ENCODE measurements around the gene DLGAP1. TPM values are rescaled to one million over a fixed set of nuclear protein-coding genes. Genes with fewer than 3 reads are reported as not detected.

Gene DLGAP1
- total and polyA plus RNA-seq, 10 of the 15 experiments (the other 5 are each of a cell fraction or from before 2014, with no cell fraction given), result 0.23 to 27.6 (median 1.9) TPM

DNA sequence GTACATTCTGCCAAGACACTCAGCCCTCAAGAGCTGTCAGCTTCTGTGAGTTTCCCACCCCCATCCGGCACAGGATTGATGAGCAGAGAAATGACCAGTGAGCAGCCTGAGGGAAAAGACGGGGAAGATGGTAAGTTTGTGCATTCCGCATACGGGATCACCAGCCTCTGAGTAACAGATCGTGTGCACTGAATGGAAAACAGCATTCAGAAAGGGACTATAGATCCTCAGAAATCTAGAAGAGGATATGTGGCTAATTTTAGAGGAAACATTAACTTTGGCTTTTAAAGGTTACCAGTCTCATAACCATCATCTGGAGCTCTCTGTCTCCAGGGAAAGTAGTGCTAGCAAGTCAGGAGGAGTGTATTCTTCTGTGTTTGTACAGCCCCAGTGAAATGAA lies 679.1 kb downstream of the DLGAP1 start:
- TF ChIP-seq LARP7 (IDR thresholded peaks at IDR 0.05) (no peak), HDAC6 (IDR thresholded peaks at IDR 0.05; ENCODE audit: unreplicated experiment) (no peak), NFIC (IDR thresholded peaks at IDR 0.05; ENCODE audit: low read depth, low read length) (no peak)
- ChIA-PET SMC1A (ENCODE audit: uncharacterized antibody, unreplicated experiment) (interaction anchor here (0.7 to 1.2 kb wide), 2 partner anchors 59 to 487 kb away, joined by 3 read pairs; no protein-coding TSS in a partner anchor), CTCF (interaction anchor here (1.0 to 5.9 kb wide), 3 partner anchors 93 to 223 kb away, joined by 3 to 64 read pairs (median 5); no protein-coding TSS in a partner anchor), RAD21 (ENCODE audit: unreplicated experiment) (no interaction called here), POLR2A (no interaction called here)
- FAIRE-seq (no peak), DNase-seq (ENCODE audit: low read depth, low spot score) (no peak), ATAC-seq (no peak)
- Histone ChIP-seq H3K27ac (ENCODE audit: control insufficient read depth, insufficient read depth) (no peak overlapping the region), H3K9ac (ENCODE audit: control insufficient read depth, insufficient read depth, low read length) (no peak overlapping the region), H3K36me3 (ENCODE audit: control insufficient read depth in 2 of 2, insufficient read depth in 2 of 2, low read length in 1 of 2) (no peaks in the 10 kb centered on the region), H4K20me1 (ENCODE audit: control insufficient read depth, insufficient read depth) (no peaks in the 10 kb centered on the region), H2AFZ (ENCODE audit: control insufficient read depth, low read depth, low read length) (no peak overlapping the region), H3K4me1 (ENCODE audit: control insufficient read depth, insufficient read depth, low read length) (no peaks in the 10 kb centered on the region), H3K9me3 (replicated peaks; ENCODE audit: control insufficient read depth, insufficient read depth, low read length) (no peaks in the 10 kb centered on the region), H3K4me3 (no peak overlapping the region), H3K79me2 (ENCODE audit: control insufficient read depth, insufficient read depth, low read length) (no peaks in the 10 kb centered on the region), H3K27me3 (replicated peaks in 1 of 2; ENCODE audit: control insufficient read depth in 2 of 2, insufficient read depth in 2 of 2, low read length in 1 of 2) (no peaks in the 10 kb centered on the region), H3K4me2 (ENCODE audit: control insufficient read depth, insufficient read depth) (no peak overlapping the region)
- in situ Hi-C loops (cut with MboI) (no loop called here), intact Hi-C loops (cut with micrococcal nuclease; ENCODE audit: unreplicated experiment) (loop anchor here (10.0 kb wide), 1 partner anchor 61 kb away; no protein-coding TSS in a partner anchor)
- 60% methylated on average over 5 of the region's 5 CpGs for WGBS (ENCODE audit: insufficient coverage, insufficient replicate concordance, low lambda C conversion rate, missing lambda C conversion rate)
- BruUV-seq (replicated peaks), result no TSS peak

DNA sequence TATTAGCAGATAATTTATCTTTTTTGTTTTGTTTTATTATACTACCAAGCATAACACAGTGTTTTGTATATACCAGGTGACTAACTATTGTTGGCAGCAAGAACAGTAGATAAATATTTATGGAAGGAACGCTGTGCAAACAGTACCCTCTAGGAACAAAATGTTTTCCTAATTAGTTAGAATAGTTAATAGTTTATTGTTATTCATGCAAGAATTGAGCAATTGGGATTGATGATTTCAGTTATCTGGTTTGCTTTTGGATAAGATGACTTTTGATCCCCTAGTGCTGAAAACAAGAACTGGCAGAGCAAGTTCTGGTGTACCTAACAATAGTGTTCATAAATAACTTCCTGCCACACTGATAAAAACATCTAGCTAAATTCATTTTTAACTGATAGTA lies 681.8 kb downstream of the DLGAP1 start:
- H3K4me2 ChIP-seq (ENCODE audit: control insufficient read depth, insufficient read depth), result no peak overlapping the region
- H3K4me3 ChIP-seq, result no peak overlapping the region
- ChIA-PET CTCF (interaction anchor here (0.6 to 5.9 kb wide), 11 partner anchors 9 to 1285 kb away, joined by 3 to 111 read pairs (median 9); no protein-coding TSS in a partner anchor), POLR2A (interaction anchor here (1.3 kb wide), 1 partner anchor 15 kb away, joined by 3 read pairs; no protein-coding TSS in a partner anchor), RAD21 (ENCODE audit: unreplicated experiment) (interaction anchor here (1.0 to 4.3 kb wide), 4 partner anchors 97 to 1285 kb away, joined by 3 to 78 read pairs (median 21); no protein-coding TSS in a partner anchor), SMC1A (ENCODE audit: uncharacterized antibody, unreplicated experiment) (interaction anchor here (1.0 to 5.0 kb wide), 10 partner anchors 14 to 1286 kb away, joined by 3 to 59 read pairs (median 8); no protein-coding TSS in a partner anchor)
- ATAC-seq (no peak), DNase-seq (ENCODE audit: low read depth, low spot score) (no peak), FAIRE-seq (no peak)
- no TSS peak for BruUV-seq (replicated peaks)
- 38% methylated on average over 1 of the region's 1 CpG for WGBS (ENCODE audit: insufficient coverage, insufficient replicate concordance, low lambda C conversion rate, missing lambda C conversion rate)
- H3K27ac ChIP-seq (ENCODE audit: control insufficient read depth, insufficient read depth), result no peak overlapping the region
- intact Hi-C loops (cut with micrococcal nuclease; ENCODE audit: unreplicated experiment) (loop anchor here (5.0 to 10.0 kb wide), 2 partner anchors 59 to 294 kb away; no protein-coding TSS in a partner anchor), in situ Hi-C loops (cut with MboI) (no loop called here)
- H4K20me1 ChIP-seq (ENCODE audit: control insufficient read depth, insufficient read depth), result no peaks in the 10 kb centered on the region
- no peak overlapping the region for H2AFZ ChIP-seq (ENCODE audit: control insufficient read depth, low read depth, low read length)
- H3K79me2 ChIP-seq (ENCODE audit: control insufficient read depth, insufficient read depth, low read length), result no peaks in the 10 kb centered on the region
- no peaks in the 10 kb centered on the region for H3K36me3 ChIP-seq (ENCODE audit: control insufficient read depth in 2 of 2, insufficient read depth in 2 of 2, low read length in 1 of 2)
- H3K4me1 ChIP-seq (ENCODE audit: control insufficient read depth, insufficient read depth, low read length), result no peaks in the 10 kb centered on the region
- H3K9me3 ChIP-seq (replicated peaks; ENCODE audit: control insufficient read depth, insufficient read depth, low read length), result no peaks in the 10 kb centered on the region
- H3K27me3 ChIP-seq (replicated peaks in 1 of 2; ENCODE audit: control insufficient read depth in 2 of 2, insufficient read depth in 2 of 2, low read length in 1 of 2), result no peaks in the 10 kb centered on the region
- H3K9ac ChIP-seq (ENCODE audit: control insufficient read depth, insufficient read depth, low read length), result no peak overlapping the region
- no peak for TF ChIP-seq PRDM15 (CRISPR knock-in tag; IDR thresholded peaks at IDR 0.05)
- TF ChIP-seq, protein P1, sequence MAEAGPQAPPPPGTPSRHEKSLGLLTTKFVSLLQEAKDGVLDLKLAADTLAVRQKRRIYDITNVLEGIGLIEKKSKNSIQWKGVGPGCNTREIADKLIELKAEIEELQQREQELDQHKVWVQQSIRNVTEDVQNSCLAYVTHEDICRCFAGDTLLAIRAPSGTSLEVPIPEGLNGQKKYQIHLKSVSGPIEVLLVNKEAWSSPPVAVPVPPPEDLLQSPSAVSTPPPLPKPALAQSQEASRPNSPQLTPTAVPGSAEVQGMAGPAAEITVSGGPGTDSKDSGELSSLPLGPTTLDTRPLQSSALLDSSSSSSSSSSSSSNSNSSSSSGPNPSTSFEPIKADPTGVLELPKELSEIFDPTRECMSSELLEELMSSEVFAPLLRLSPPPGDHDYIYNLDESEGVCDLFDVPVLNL (IDR thresholded peaks at IDR 0.05; ENCODE audit: low read depth, low read length), result no peak
- TF ChIP-seq, protein P2, sequence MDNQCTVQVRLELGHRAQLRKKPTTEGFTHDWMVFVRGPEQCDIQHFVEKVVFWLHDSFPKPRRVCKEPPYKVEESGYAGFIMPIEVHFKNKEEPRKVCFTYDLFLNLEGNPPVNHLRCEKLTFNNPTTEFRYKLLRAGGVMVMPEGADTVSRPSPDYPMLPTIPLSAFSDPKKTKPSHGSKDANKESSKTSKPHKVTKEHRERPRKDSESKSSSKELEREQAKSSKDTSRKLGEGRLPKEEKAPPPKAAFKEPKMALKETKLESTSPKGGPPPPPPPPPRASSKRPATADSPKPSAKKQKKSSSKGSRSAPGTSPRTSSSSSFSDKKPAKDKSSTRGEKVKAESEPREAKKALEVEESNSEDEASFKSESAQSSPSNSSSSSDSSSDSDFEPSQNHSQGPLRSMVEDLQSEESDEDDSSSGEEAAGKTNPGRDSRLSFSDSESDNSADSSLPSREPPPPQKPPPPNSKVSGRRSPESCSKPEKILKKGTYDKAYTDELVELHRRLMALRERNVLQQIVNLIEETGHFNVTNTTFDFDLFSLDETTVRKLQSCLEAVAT (IDR thresholded peaks at IDR 0.05), result no peak
- TF ChIP-seq, protein P3, sequence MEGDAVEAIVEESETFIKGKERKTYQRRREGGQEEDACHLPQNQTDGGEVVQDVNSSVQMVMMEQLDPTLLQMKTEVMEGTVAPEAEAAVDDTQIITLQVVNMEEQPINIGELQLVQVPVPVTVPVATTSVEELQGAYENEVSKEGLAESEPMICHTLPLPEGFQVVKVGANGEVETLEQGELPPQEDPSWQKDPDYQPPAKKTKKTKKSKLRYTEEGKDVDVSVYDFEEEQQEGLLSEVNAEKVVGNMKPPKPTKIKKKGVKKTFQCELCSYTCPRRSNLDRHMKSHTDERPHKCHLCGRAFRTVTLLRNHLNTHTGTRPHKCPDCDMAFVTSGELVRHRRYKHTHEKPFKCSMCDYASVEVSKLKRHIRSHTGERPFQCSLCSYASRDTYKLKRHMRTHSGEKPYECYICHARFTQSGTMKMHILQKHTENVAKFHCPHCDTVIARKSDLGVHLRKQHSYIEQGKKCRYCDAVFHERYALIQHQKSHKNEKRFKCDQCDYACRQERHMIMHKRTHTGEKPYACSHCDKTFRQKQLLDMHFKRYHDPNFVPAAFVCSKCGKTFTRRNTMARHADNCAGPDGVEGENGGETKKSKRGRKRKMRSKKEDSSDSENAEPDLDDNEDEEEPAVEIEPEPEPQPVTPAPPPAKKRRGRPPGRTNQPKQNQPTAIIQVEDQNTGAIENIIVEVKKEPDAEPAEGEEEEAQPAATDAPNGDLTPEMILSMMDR (IDR thresholded peaks at IDR 0.05 in 2 of 3, conservative IDR thresholded peaks at IDR 0.05 in 1 of 3; ENCODE audit: control insufficient read depth in 2 of 3, extremely low read depth in 1 of 3, insufficient read depth in 1 of 3, low read depth in 3 of 3, low read length in 3 of 3), result 0 out of 6 replicates have a peak, but pooled peaks of 1 of the 3 experiments have one; percentile 17
